ENCODE results near the gene FAM83G. TPM values are rescaled to one million over a fixed set of nuclear protein-coding genes. Genes with fewer than 3 reads are reported as not detected.

The FAM83G gene
- total and polyA plus RNA-seq, 2 experiments from 2014 or later: 14.7 to 25.4 TPM

GRCh38 chr17:18964018-18964351, 40.6 kb downstream of the FAM83G start:
- Histone ChIP-seq H3K9me3 (ENCODE audit: low read depth) (no peaks in the 10 kb centered on the region), H2AFZ (no peak overlapping the region), H3K79me2 (no peaks in the 10 kb centered on the region), H3K27me3 (no peaks in the 10 kb centered on the region), H3K9me2 (replicated peaks; ENCODE audit: insufficient read depth) (no peaks in the 10 kb centered on the region), H3K27ac (peak overlapping the region; percentile 60), H3K4me3 (no peak overlapping the region), H3K4me1 (ENCODE audit: insufficient read depth) (peaks cover 25% of the 10 kb centered on the region), H4K20me1 (ENCODE audit: insufficient read depth, poor library complexity, severe bottlenecking) (no peaks in the 10 kb centered on the region), H3K36me3 (replicated peaks; ENCODE audit: insufficient read depth, low read depth) (no peaks in the 10 kb centered on the region), H3K4me2 (no peak overlapping the region)
- WGBS (ENCODE audit: low lambda C conversion rate, missing lambda C conversion rate): 94% methylated on average over 7 of the region's 9 CpGs
- no peak for DNase-seq (ENCODE audit: low spot score)
- no peak for TF ChIP-seq CTCF (IDR thresholded peaks at IDR 0.05; ENCODE audit: poor library complexity)
- TF ChIP-seq EZH2phosphoT487 (IDR thresholded peaks at IDR 0.05; ENCODE audit: low read depth, severe bottlenecking, unreplicated experiment): no peak
- TF ChIP-seq EZH2 (IDR thresholded peaks at IDR 0.05; ENCODE audit: borderline replicate concordance): no peak

- H4K20me1 ChIP-seq (ENCODE audit: insufficient read depth, poor library complexity, severe bottlenecking): no peaks in the 10 kb centered on the region
- no peaks in the 10 kb centered on the region for H3K36me3 ChIP-seq (replicated peaks; ENCODE audit: insufficient read depth, low read depth)
- H3K4me1 ChIP-seq (ENCODE audit: insufficient read depth): peaks cover 21% of the 10 kb centered on the region
- no peaks in the 10 kb centered on the region for H3K27me3 ChIP-seq
- H3K4me3 ChIP-seq: no peak overlapping the region
- DNase-seq (ENCODE audit: low spot score): peak; percentile 54
- no peaks in the 10 kb centered on the region for H3K79me2 ChIP-seq
- no peak for TF ChIP-seq EZH2 (IDR thresholded peaks at IDR 0.05; ENCODE audit: borderline replicate concordance)
- TF ChIP-seq EZH2phosphoT487 (IDR thresholded peaks at IDR 0.05; ENCODE audit: low read depth, severe bottlenecking, unreplicated experiment): no peak
- TF ChIP-seq CTCF (IDR thresholded peaks at IDR 0.05; ENCODE audit: poor library complexity): no peak
- no peaks in the 10 kb centered on the region for H3K9me2 ChIP-seq (replicated peaks; ENCODE audit: insufficient read depth)
- 77% methylated on average over 23 of the region's 23 CpGs for WGBS (ENCODE audit: low lambda C conversion rate, missing lambda C conversion rate)
- no peak overlapping the region for H3K4me2 ChIP-seq
- no peak overlapping the region for H2AFZ ChIP-seq
- H3K27ac ChIP-seq: peak overlapping the region; percentile 60
- no peaks in the 10 kb centered on the region for H3K9me3 ChIP-seq (ENCODE audit: low read depth)
These were observed 41.2 kb downstream of the FAM83G start for GRCh38 chr17:18963126-18964017.

GRCh38 chr17:18962494-18962815, 42.1 kb downstream of the FAM83G start:
- H3K9me2 ChIP-seq (replicated peaks; ENCODE audit: insufficient read depth): no peaks in the 10 kb centered on the region
- H3K27ac ChIP-seq: peak overlapping the region; percentile 60
- H3K36me3 ChIP-seq (replicated peaks; ENCODE audit: insufficient read depth, low read depth): no peaks in the 10 kb centered on the region
- H3K4me3 ChIP-seq: no peak overlapping the region
- H3K27me3 ChIP-seq: no peaks in the 10 kb centered on the region
- 66% methylated on average over 6 of the region's 6 CpGs for WGBS (ENCODE audit: low lambda C conversion rate, missing lambda C conversion rate)
- no peak overlapping the region for H3K4me2 ChIP-seq
- no peak overlapping the region for H2AFZ ChIP-seq
- H3K79me2 ChIP-seq: no peaks in the 10 kb centered on the region
- no peaks in the 10 kb centered on the region for H4K20me1 ChIP-seq (ENCODE audit: insufficient read depth, poor library complexity, severe bottlenecking)
- no peaks in the 10 kb centered on the region for H3K9me3 ChIP-seq (ENCODE audit: low read depth)
- H3K4me1 ChIP-seq (ENCODE audit: insufficient read depth): peaks cover 12% of the 10 kb centered on the region
- DNase-seq (ENCODE audit: low spot score): no peak
- TF ChIP-seq CTCF (IDR thresholded peaks at IDR 0.05; ENCODE audit: poor library complexity) (no peak), EZH2 (IDR thresholded peaks at IDR 0.05; ENCODE audit: borderline replicate concordance) (no peak), EZH2phosphoT487 (IDR thresholded peaks at IDR 0.05; ENCODE audit: low read depth, severe bottlenecking, unreplicated experiment) (no peak)

Data from hepatocyte (in vitro differentiated cells).